GM23338 (cell line): ENCODE measurements around the gene FOXL2. TPM values are rescaled to one million over a fixed set of nuclear protein-coding genes. Genes with fewer than 3 reads are reported as not detected.

ENCODE experiments used
- ATAC-seq: fragments of 200-7000 bp; cut with Tn5 transposase; 3 replicates; pipeline ENCODE4 v1.9.1; 2020
- DNase-seq: peaks from one replicate; pipeline ENCODE4 v3.0.0-alpha.2; 2015; ENCODE audit warnings: low spot score
- H2AFZ ChIP-seq: fragments of 200-600 bp; sonication (generic); 2 replicates; pipeline ENCODE4 v1.8.0; 2016; ENCODE audit warnings: antibody characterized with exemption, mild to moderate bottlenecking, moderate library complexity
- H3F3A ChIP-seq: fragments of 200-600 bp; sonication (generic); replicated peaks from 2 replicates; pipeline ENCODE4 v1.8.0; 2017; ENCODE audit warnings: antibody characterized with exemption, mixed run types, low read depth
- H3K27ac ChIP-seq: fragments of 200-600 bp; sonication (generic); 2 replicates; pipeline ENCODE4 v1.6.1; 2016; ENCODE audit warnings: low read depth
- H3K27me3 ChIP-seq: fragments of 200-600 bp; sonication (generic); 2 replicates; pipeline ENCODE4 v1.8.0; 2016; ENCODE audit warnings: mild to moderate bottlenecking, mixed run types, moderate library complexity; ENCODE audit not compliant: insufficient read depth
- H3K36me3 ChIP-seq: fragments of 200-600 bp; sonication (generic); 2 replicates; pipeline ENCODE4 v1.8.0; 2016; ENCODE audit warnings: mild to moderate bottlenecking; ENCODE audit not compliant: insufficient read depth
- H3K4me1 ChIP-seq: fragments of 200-600 bp; sonication (generic); 2 replicates; pipeline ENCODE4 v1.8.0; 2016; ENCODE audit warnings: mild to moderate bottlenecking, moderate library complexity; ENCODE audit not compliant: insufficient read depth
- H3K4me2 ChIP-seq: fragments of 200-600 bp; sonication (generic); 2 replicates; pipeline ENCODE4 v1.7.1; 2017; ENCODE audit warnings: mixed run types
- H3K4me3 ChIP-seq: fragments of 200-600 bp; sonication (generic); 2 replicates; pipeline ENCODE4 v1.6.1; 2016; ENCODE audit warnings: mixed run types
- H3K79me2 ChIP-seq: fragments of 200-600 bp; sonication (generic); replicated peaks from 2 replicates; pipeline ENCODE4 v1.8.0; 2017; ENCODE audit warnings: mild to moderate bottlenecking; ENCODE audit not compliant: insufficient read depth
- H3K9me2 ChIP-seq: fragments of 200-600 bp; sonication (generic); 2 replicates; pipeline ENCODE4 v1.8.0; 2017; ENCODE audit not compliant: insufficient read depth
- H4K20me1 ChIP-seq: fragments of 200-600 bp; sonication (generic); replicated peaks from 2 replicates; pipeline ENCODE4 v1.8.0; 2017; ENCODE audit warnings: mild to moderate bottlenecking; ENCODE audit not compliant: insufficient read depth
- H3K27ac Mint-ChIP-seq: 2 replicates; pipeline ENCODE4 v1.8.0; 2020; ENCODE audit warnings: inconsistent platforms, mild to moderate bottlenecking, moderate library complexity, mixed read lengths
- H3K27me3 Mint-ChIP-seq: 3 replicates; pipeline ENCODE4 v1.8.0; 2022; ENCODE audit warnings: low read depth, mild to moderate bottlenecking, moderate library complexity, mixed read lengths, inconsistent platforms; ENCODE audit not compliant: insufficient read depth, poor library complexity
- H3K36me3 Mint-ChIP-seq: 3 replicates; pipeline ENCODE4 v1.8.0; 2021; ENCODE audit warnings: low read depth, mild to moderate bottlenecking, inconsistent platforms, moderate library complexity, mixed read lengths
- H3K4me1 Mint-ChIP-seq: 3 replicates; pipeline ENCODE4 v1.8.0; 2020; ENCODE audit warnings: mild to moderate bottlenecking, inconsistent platforms, mixed read lengths
- H3K4me3 Mint-ChIP-seq: 3 replicates; pipeline ENCODE4 v1.8.0; 2021; ENCODE audit warnings: moderate library complexity, mild to moderate bottlenecking, inconsistent platforms, mixed read lengths
- H3K9me3 Mint-ChIP-seq: 3 replicates; pipeline ENCODE4 v1.8.0; 2020; ENCODE audit warnings: moderate library complexity, mild to moderate bottlenecking, inconsistent platforms, mixed read lengths
- CREB1 ChIP-seq: fragments of 250-450 bp; sonication (Bioruptor Pico); IDR thresholded peaks from 2 replicates; pipeline ENCODE4 v1.5.0; 2020; ENCODE audit warnings: low read depth, mild to moderate bottlenecking, moderate library complexity
- CTCF ChIP-seq, 2 experiments: fragments of 200-600 bp in 1 of 2; sonication (generic) in 1 of 2; conservative IDR thresholded peaks; 2 replicates each; pipeline versions ENCODE4 v1.5.1 to v1.6.1; 2016 to 2017; ENCODE audit warnings: antibody characterized with exemption in 2 of 2, low read depth in 2 of 2, mild to moderate bottlenecking in 2 of 2, moderate library complexity in 1 of 2
- ETS1 ChIP-seq: IDR thresholded peaks from 2 replicates; pipeline ENCODE4 v1.6.1; 2016; ENCODE audit warnings: antibody characterized with exemption
- EZH2 ChIP-seq: fragments of 200-600 bp; sonication (generic); IDR thresholded peaks from one replicate; pipeline ENCODE4 v1.8.0; 2017; ENCODE audit warnings: antibody characterized with exemption, mild to moderate bottlenecking, low read depth; ENCODE audit not compliant: unreplicated experiment
- EZH2phosphoT487 ChIP-seq: fragments of 200-600 bp; sonication (generic); IDR thresholded peaks from one replicate; pipeline ENCODE4 v1.8.1; 2018; ENCODE audit warnings: antibody characterized with exemption; ENCODE audit not compliant: unreplicated experiment
- JUNB ChIP-seq: IDR thresholded peaks from one replicate; pipeline ENCODE4 v1.6.1; 2016; ENCODE audit warnings: antibody characterized with exemption; ENCODE audit not compliant: unreplicated experiment
- REST ChIP-seq: IDR thresholded peaks from one replicate; pipeline ENCODE4 v1.6.1; 2018; ENCODE audit warnings: antibody characterized with exemption; ENCODE audit not compliant: unreplicated experiment
- STAT1 ChIP-seq: IDR thresholded peaks from one replicate; pipeline ENCODE4 v1.6.1; 2016; ENCODE audit warnings: antibody characterized with exemption; ENCODE audit not compliant: unreplicated experiment
- ZNF331 ChIP-seq: fragments of 250-450 bp; sonication (Bioruptor Pico); IDR thresholded peaks from 2 replicates; pipeline ENCODE4 v1.5.0; 2020; ENCODE audit warnings: low read depth, mild to moderate bottlenecking, moderate library complexity
- polyA plus RNA-seq: library from polyadenylated mRNA; unstranded; fragments of >200 nt; fragmentation: Nextera tagmentation; extraction: Ambion mirVana; gene quantifications from 2 replicates; pipeline ENCODE4 v1.2.1, GENCODE V29; 2016
- total RNA-seq: library from RNA; depleted of rRNA; stranded (reverse); fragments of >200 nt; shearing (Covaris generic); gene quantifications from 2 replicates; pipeline ENCODE4 v1.2.3, GENCODE V29; 2014
- TF ChIP-seq, protein P1 (sequence below): fragments of 250-450 bp; sonication (Bioruptor Pico); IDR thresholded peaks from 2 replicates; pipeline ENCODE4 v1.5.0; 2020; ENCODE audit warnings: mild to moderate bottlenecking, moderate library complexity

The FOXL2 gene
- total and polyA plus RNA-seq, 2 experiments from 2014 or later: 0.89 to 3.5 TPM

GRCh38 chr3:138938056-138938876 is 8.7 kb downstream of the FOXL2 start:
- Mint-ChIP-seq H3K36me3 (no peaks in the 10 kb centered on the region), H3K4me3 (peak overlapping the region; percentile 69), H3K27me3 (peaks cover 90% of the 10 kb centered on the region), H3K9me3 (peaks cover 3% of the 10 kb centered on the region; the same call in 1 of the 3 replicates), H3K4me1 (peaks cover 58% of the 10 kb centered on the region), H3K27ac (no peak overlapping the region)
- Histone ChIP-seq H3K4me2 (peak overlapping the region; percentile 92), H3K27me3 (peaks cover 94% of the 10 kb centered on the region), H3K9me2 (no peaks in the 10 kb centered on the region), H3K36me3 (no peaks in the 10 kb centered on the region), H3K4me3 (peak overlapping the region; percentile 65), H3K4me1 (peaks cover 60% of the 10 kb centered on the region), H3K79me2 (no peaks in the 10 kb centered on the region), H3F3A (peaks cover 33% of the 10 kb centered on the region), H4K20me1 (peaks cover 21% of the 10 kb centered on the region), H3K27ac (no peak overlapping the region), H2AFZ (peak overlapping the region; percentile 92)
- peak; percentile 8 for ATAC-seq
- no peak for TF ChIP-seq STAT1
- TF ChIP-seq, protein P1, sequence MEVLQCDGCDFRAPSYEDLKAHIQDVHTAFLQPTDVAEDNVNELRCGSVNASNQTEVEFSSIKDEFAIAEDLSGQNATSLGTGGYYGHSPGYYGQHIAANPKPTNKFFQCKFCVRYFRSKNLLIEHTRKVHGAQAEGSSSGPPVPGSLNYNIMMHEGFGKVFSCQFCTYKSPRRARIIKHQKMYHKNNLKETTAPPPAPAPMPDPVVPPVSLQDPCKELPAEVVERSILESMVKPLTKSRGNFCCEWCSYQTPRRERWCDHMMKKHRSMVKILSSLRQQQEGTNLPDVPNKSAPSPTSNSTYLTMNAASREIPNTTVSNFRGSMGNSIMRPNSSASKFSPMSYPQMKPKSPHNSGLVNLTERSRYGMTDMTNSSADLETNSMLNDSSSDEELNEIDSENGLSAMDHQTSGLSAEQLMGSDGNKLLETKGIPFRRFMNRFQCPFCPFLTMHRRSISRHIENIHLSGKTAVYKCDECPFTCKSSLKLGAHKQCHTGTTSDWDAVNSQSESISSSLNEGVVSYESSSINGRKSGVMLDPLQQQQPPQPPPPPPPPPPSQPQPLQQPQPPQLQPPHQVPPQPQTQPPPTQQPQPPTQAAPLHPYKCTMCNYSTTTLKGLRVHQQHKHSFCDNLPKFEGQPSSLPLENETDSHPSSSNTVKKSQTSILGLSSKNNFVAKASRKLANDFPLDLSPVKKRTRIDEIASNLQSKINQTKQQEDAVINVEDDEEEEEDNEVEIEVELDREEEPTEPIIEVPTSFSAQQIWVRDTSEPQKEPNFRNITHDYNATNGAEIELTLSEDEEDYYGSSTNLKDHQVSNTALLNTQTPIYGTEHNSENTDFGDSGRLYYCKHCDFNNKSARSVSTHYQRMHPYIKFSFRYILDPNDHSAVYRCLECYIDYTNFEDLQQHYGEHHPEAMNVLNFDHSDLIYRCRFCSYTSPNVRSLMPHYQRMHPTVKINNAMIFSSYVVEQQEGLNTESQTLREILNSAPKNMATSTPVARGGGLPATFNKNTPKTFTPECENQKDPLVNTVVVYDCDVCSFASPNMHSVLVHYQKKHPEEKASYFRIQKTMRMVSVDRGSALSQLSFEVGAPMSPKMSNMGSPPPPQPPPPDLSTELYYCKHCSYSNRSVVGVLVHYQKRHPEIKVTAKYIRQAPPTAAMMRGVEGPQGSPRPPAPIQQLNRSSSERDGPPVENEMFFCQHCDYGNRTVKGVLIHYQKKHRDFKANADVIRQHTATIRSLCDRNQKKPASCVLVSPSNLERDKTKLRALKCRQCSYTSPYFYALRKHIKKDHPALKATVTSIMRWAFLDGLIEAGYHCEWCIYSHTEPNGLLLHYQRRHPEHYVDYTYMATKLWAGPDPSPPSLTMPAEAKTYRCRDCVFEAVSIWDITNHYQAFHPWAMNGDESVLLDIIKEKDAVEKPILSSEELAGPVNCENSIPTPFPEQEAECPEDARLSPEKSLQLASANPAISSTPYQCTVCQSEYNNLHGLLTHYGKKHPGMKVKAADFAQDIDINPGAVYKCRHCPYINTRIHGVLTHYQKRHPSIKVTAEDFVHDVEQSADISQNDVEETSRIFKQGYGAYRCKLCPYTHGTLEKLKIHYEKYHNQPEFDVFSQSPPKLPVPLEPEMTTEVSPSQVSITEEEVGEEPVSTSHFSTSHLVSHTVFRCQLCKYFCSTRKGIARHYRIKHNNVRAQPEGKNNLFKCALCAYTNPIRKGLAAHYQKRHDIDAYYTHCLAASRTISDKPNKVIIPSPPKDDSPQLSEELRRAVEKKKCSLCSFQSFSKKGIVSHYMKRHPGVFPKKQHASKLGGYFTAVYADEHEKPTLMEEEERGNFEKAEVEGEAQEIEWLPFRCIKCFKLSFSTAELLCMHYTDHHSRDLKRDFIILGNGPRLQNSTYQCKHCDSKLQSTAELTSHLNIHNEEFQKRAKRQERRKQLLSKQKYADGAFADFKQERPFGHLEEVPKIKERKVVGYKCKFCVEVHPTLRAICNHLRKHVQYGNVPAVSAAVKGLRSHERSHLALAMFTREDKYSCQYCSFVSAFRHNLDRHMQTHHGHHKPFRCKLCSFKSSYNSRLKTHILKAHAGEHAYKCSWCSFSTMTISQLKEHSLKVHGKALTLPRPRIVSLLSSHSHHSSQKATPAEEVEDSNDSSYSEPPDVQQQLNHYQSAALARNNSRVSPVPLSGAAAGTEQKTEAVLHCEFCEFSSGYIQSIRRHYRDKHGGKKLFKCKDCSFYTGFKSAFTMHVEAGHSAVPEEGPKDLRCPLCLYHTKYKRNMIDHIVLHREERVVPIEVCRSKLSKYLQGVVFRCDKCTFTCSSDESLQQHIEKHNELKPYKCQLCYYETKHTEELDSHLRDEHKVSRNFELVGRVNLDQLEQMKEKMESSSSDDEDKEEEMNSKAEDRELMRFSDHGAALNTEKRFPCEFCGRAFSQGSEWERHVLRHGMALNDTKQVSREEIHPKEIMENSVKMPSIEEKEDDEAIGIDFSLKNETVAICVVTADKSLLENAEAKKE: no peak
- no peak for TF ChIP-seq JUNB
- TF ChIP-seq ZNF331 (CRISPR knock-in tag): no peak
- TF ChIP-seq ETS1: no peak
- TF ChIP-seq EZH2phosphoT487: peak; percentile 58
- TF ChIP-seq REST: no peak
- TF ChIP-seq EZH2: peak; percentile 92
- no peak for TF ChIP-seq CTCF (conservative IDR thresholded peaks at IDR 0.05; ENCODE audit: low read depth in 2 of 2)
- TF ChIP-seq CREB1 (CRISPR knock-in tag): no peak
- peak; percentile 73 for DNase-seq
